ENCODE data around the gene OBSCN. TPM values are rescaled to one million over a fixed set of nuclear protein-coding genes. Genes with fewer than 3 reads are reported as not detected.

Gene OBSCN
- total and polyA plus RNA-seq, 12 donors, result 176 to 639 (median 407) TPM

DNA sequence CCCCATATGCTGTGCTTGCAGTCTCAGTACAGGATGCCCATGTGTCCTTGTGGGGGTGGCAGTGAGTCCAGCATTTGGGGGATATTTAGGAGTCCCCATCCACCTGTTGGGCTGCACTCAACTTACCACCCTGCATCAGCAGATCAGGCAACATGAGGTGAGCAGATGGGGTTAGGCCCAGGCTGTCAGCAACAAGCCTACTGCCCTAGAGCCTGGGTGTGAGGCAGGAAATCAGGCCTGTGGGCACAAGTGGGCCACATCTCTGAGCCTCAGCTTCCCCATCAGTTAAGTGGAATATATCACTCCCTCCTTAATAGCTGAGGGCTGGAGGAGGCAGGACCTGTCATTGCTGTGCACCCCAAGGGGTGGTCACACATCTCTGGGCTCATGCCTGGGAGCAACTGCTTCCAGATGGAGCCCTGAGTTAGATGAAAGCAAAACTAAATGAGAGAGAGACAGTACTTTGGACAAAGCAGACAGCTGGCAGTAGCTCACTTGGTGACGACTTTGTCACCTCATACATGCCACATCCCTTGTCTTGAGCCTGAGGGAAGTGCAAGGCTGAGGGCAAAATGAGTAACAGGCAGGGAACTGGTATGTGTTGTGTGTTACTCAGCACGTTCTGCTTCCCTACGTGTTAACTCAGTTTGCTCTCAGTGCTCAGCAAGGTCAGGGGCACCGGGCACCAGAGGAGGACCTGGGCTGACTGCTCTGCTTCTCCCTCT lies 150.4 kb downstream of the OBSCN start:
- TF ChIP-seq, protein P1, sequence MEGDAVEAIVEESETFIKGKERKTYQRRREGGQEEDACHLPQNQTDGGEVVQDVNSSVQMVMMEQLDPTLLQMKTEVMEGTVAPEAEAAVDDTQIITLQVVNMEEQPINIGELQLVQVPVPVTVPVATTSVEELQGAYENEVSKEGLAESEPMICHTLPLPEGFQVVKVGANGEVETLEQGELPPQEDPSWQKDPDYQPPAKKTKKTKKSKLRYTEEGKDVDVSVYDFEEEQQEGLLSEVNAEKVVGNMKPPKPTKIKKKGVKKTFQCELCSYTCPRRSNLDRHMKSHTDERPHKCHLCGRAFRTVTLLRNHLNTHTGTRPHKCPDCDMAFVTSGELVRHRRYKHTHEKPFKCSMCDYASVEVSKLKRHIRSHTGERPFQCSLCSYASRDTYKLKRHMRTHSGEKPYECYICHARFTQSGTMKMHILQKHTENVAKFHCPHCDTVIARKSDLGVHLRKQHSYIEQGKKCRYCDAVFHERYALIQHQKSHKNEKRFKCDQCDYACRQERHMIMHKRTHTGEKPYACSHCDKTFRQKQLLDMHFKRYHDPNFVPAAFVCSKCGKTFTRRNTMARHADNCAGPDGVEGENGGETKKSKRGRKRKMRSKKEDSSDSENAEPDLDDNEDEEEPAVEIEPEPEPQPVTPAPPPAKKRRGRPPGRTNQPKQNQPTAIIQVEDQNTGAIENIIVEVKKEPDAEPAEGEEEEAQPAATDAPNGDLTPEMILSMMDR (IDR thresholded peaks at IDR 0.05), result no peak
- Histone ChIP-seq H3K9me3 (no peaks in the 10 kb centered on the region), H3K27me3 (no peaks in the 10 kb centered on the region), H3K4me3 (no peak overlapping the region), H3K36me3 (peaks cover 0 to 46% (median 0%) of the 10 kb centered on the region in 9 donors), H3K4me1 (peaks cover 0 to 50% (median under 1%) of the 10 kb centered on the region in 9 donors), H3K27ac (peak overlapping the region in 8 of 10 donors; percentile 44 to 88 (median 64))
- DNase-seq (peak in 1 of 2 donors; percentile 3), ATAC-seq (peak in 1 of 8 donors; percentile 0)
- WGBS, 2 donors, result 39% methylated on average over 4 of the region's 4 CpGs
- intact Hi-C loops (cut with DNase I), result no loop called here

DNA sequence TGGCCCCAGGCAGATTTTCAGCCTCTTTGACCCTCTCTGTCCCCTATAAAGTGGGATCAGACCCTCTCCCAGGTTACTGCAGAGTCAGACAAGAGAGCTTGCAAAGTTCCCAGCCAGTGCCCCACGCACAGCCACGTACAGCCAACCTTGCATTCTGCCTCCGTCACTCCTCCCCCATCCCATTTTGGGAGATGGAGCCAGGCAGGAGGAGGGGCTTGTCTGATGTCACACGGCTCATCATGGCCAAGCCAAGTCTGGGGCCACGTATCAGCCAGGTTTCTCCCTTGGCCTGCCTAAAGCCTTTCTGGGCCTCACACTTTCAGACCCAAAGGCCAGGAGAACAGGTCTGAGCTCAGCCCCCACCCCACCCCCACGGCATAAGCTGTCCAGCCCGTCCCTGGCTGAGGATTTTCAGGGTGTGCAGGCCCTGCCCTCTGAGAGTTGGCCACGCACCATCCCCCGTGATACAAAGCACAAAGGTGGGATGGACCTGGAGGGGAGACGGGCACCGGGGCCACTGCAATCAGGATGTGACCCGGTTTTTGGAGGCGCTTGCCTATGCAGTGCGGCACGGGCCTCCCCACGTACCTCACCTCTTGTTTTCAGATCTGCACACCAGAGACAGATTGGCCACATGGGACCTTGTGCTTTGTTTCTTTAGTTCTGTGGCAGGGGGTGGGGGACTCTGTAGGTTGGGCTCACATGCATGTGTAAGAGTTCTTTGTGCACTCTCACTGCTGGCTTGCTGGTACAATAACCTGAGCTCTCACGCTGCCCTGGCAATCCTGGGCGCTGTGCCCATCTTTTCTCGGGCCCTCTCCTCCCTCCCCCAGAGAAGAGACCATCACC lies 151.1 kb downstream of the OBSCN start:
- TF ChIP-seq, protein P1 (IDR thresholded peaks at IDR 0.05), result no peak
- Histone ChIP-seq H3K4me3 (no peak overlapping the region), H3K27ac (peak overlapping the region in 8 of 10 donors; percentile 44 to 88 (median 71)), H3K27me3 (no peaks in the 10 kb centered on the region), H3K4me1 (peaks cover 0 to 57% (median 3%) of the 10 kb centered on the region in 9 donors), H3K36me3 (peaks cover 0 to 38% (median 0%) of the 10 kb centered on the region in 9 donors), H3K9me3 (no peaks in the 10 kb centered on the region)
- ATAC-seq (peak in 7 of 8 donors; percentile 9 to 55 (median 34)), DNase-seq (peak in 1 of 2 donors; percentile 30)
- 75 to 76% methylated on average over 19 of the region's 19 CpGs for WGBS, 2 donors
- intact Hi-C loops (cut with DNase I), result no loop called here

DNA sequence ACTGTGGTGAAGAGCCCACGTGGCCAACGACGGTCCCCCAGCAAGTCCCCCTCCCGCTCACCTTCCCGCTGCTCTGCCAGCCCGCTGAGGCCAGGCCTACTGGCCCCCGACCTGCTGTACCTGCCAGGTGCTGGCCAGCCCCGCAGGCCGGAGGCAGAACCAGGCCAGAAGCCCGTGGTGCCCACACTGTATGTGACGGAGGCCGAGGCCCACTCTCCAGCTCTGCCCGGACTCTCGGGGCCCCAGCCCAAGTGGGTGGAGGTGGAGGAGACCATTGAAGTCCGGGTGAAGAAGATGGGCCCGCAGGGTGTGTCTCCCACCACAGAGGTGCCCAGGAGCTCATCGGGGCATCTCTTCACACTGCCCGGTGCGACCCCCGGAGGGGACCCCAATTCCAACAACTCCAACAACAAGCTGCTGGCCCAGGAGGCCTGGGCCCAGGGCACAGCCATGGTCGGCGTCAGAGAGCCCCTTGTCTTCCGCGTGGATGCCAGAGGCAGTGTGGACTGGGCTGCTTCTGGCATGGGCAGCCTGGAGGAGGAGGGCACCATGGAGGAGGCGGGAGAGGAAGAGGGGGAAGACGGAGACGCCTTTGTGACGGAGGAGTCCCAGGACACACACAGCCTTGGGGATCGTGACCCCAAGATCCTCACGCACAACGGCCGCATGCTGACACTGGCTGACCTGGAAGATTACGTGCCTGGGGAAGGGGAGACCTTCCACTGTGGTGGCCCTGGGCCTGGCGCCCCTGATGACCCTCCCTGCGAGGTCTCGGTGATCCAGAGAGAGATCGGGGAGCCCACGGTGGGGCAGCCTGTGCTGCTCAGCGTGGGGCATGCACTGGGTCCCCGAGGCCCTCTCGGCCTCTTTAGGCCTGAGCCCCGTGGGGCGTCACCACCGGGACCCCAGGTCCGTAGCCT lies 152.0 kb downstream of the OBSCN start:
- Histone ChIP-seq H3K4me1 (peaks cover 0 to 66% (median 4%) of the 10 kb centered on the region in 9 donors), H3K27me3 (no peaks in the 10 kb centered on the region), H3K36me3 (peaks cover 0 to 29% (median 0%) of the 10 kb centered on the region in 9 donors), H3K27ac (peak overlapping the region in 9 of 10 donors; percentile 31 to 88 (median 73)), H3K9me3 (no peaks in the 10 kb centered on the region), H3K4me3 (no peak overlapping the region)
- intact Hi-C loops (cut with DNase I), result no loop called here
- WGBS, 2 donors, result 77 to 84% methylated on average over 45 of the region's 45 CpGs
- ATAC-seq (peak in 6 of 8 donors; percentile 0 to 9 (median 4)), DNase-seq (peak in 1 of 2 donors; percentile 36)
- TF ChIP-seq, protein P1 (IDR thresholded peaks at IDR 0.05), result no peak
